DND-41 (cell line): ENCODE results near the gene PTPRN2.
"Not testable (repeated sequence)": the region's sequence is repeated elsewhere in the genome, so short reads cannot be mapped to it uniquely, and the experiment has no call there.

Experiments used
- CTCF ChIP-seq: IDR thresholded peaks from 2 replicates; pipeline ENCODE4 v1.5.1; 2012; ENCODE audit warnings: borderline replicate concordance, low read length, moderate library complexity, mild to moderate bottlenecking; ENCODE audit not compliant: poor library complexity, severe bottlenecking; ENCODE audit errors: extremely low read depth
- EZH2 ChIP-seq: IDR thresholded peaks from 3 replicates; pipeline ENCODE4 v1.6.1; 2012; ENCODE audit warnings: borderline replicate concordance, low read depth, mild to moderate bottlenecking, moderate library complexity, low read length, inconsistent platforms; ENCODE audit not compliant: severe bottlenecking

GRCh38 chr7:158046246-158046645 is 541.4 kb downstream of the PTPRN2 start:
- not testable (repeated sequence) for TF ChIP-seq CTCF, EZH2
